NB4 (cell line): Measurements from ENCODE around the gene HIVEP2.

Source experiments
- DNase-seq: peaks from one replicate; pipeline ENCODE4 v3.0.0; 2010; ENCODE audit warnings: low read depth
- H3K4me3 ChIP-seq: one replicate; pipeline ENCODE4 v1.5.1; 2011; ENCODE audit warnings: mild to moderate bottlenecking, low read depth, low read length, moderate library complexity
- CTCF ChIP-seq: IDR thresholded peaks from one replicate; pipeline ENCODE4 v1.5.1; 2012; ENCODE audit warnings: low read depth, low read length
- MAX ChIP-seq: IDR thresholded peaks from 2 replicates; pipeline ENCODE4 v1.6.1; 2011; ENCODE audit warnings: low read depth, low read length
- MYC ChIP-seq: IDR thresholded peaks from 2 replicates; pipeline ENCODE4 v1.6.1; 2011; ENCODE audit warnings: low read depth, low read length
- POLR2A ChIP-seq: IDR thresholded peaks from 2 replicates; pipeline ENCODE4 v1.6.1; 2011; ENCODE audit warnings: mild to moderate bottlenecking; ENCODE audit not compliant: insufficient read length; ENCODE audit errors: extremely low read depth

HIVEP2 gene

GRCh38 chr6:142901611-142902010 lies 43.4 kb downstream of the HIVEP2 start:
- no peak for DNase-seq
- TF ChIP-seq POLR2A (no peak), CTCF (no peak)
- no peak overlapping the region for H3K4me3 ChIP-seq

- no peak for DNase-seq
- TF ChIP-seq POLR2A (no peak), MAX (no peak), CTCF (no peak), MYC (no peak)
These were observed 44.6 kb downstream of the HIVEP2 start for GRCh38 chr6:142900227-142900971.

GRCh38 chr6:142898927-142899895 lies 45.8 kb downstream of the HIVEP2 start:
- H3K4me3 ChIP-seq: no peak overlapping the region
- no peak for TF ChIP-seq CTCF
- no peak for TF ChIP-seq MAX
- TF ChIP-seq POLR2A: no peak
- no peak for TF ChIP-seq MYC
- no peak for DNase-seq

More at GRCh38 chr6:142900227-142900971, 44.6 kb downstream of the HIVEP2 start:
- no peak overlapping the region for H3K4me3 ChIP-seq

- no peak overlapping the region for H3K4me3 ChIP-seq
- DNase-seq: no peak
- TF ChIP-seq POLR2A (no peak), CTCF (no peak), MYC (no peak), MAX (no peak)
These were observed 47.3 kb downstream of the HIVEP2 start for GRCh38 chr6:142897659-142898058.

GRCh38 chr6:142896732-142897131 lies 48.2 kb downstream of the HIVEP2 start:
- TF ChIP-seq MAX: no peak
- no peak for TF ChIP-seq POLR2A
- TF ChIP-seq CTCF: no peak
- TF ChIP-seq MYC: no peak
- no peak for DNase-seq
- H3K4me3 ChIP-seq: no peak overlapping the region
